ENCODE results near the gene PTPRQ. TPM values are rescaled to one million over a fixed set of nuclear protein-coding genes. Genes with fewer than 3 reads are reported as not detected.

Gene PTPRQ
- polyA plus RNA-seq, 1 experiment = 5.1 TPM

GRCh38 chr12:80711866-80712265 lies 267.8 kb downstream of the PTPRQ start:
- no peak for TF ChIP-seq CTCF (IDR thresholded peaks at IDR 0.05; ENCODE audit: insufficient read depth, low read depth, low read length)
- ChIA-PET CTCF (no interaction called here), POLR2A (interaction anchor here (0.7 kb wide), 1 partner anchor 9 kb away, joined by 10 read pairs; no protein-coding TSS in a partner anchor)
- no peak for DNase-seq (ENCODE audit: low read depth)
- no peaks in the 10 kb centered on the region for H3K36me3 ChIP-seq (ENCODE audit: control insufficient read depth, insufficient read depth, low read length)
- H3K27me3 ChIP-seq (ENCODE audit: control insufficient read depth, insufficient read depth, low read length) = no peaks in the 10 kb centered on the region
- H3K4me3 ChIP-seq (ENCODE audit: low read depth, low read length) = no peak overlapping the region

- no peak overlapping the region for H3K4me3 ChIP-seq (ENCODE audit: low read depth, low read length)
- CTCF ChIA-PET = no interaction called here
- no peaks in the 10 kb centered on the region for H3K27me3 ChIP-seq (ENCODE audit: control insufficient read depth, insufficient read depth, low read length)
Measured at GRCh38 chr12:80712866-80713265, 268.8 kb downstream of the PTPRQ start.

GRCh38 chr12:80713419-80713818 lies 269.4 kb downstream of the PTPRQ start:
- no peak for DNase-seq (ENCODE audit: low read depth)
- ChIA-PET CTCF (no interaction called here), POLR2A (no interaction called here)
- Histone ChIP-seq H3K36me3 (ENCODE audit: control insufficient read depth, insufficient read depth, low read length) (no peaks in the 10 kb centered on the region), H3K4me3 (ENCODE audit: low read depth, low read length) (no peak overlapping the region), H3K27me3 (ENCODE audit: control insufficient read depth, insufficient read depth, low read length) (no peaks in the 10 kb centered on the region)
- TF ChIP-seq CTCF (IDR thresholded peaks at IDR 0.05; ENCODE audit: insufficient read depth, low read depth, low read length) = no peak

More at GRCh38 chr12:80712866-80713265, 268.8 kb downstream of the PTPRQ start:
- POLR2A ChIA-PET = no interaction called here
- TF ChIP-seq CTCF (IDR thresholded peaks at IDR 0.05; ENCODE audit: insufficient read depth, low read depth, low read length) = no peak
- no peak for DNase-seq (ENCODE audit: low read depth)
- no peaks in the 10 kb centered on the region for H3K36me3 ChIP-seq (ENCODE audit: control insufficient read depth, insufficient read depth, low read length)

- ChIA-PET POLR2A (no interaction called here), CTCF (interaction anchor here (1.0 kb wide), 1 partner anchor 303 kb away, joined by 3 read pairs; no protein-coding TSS in a partner anchor)
- no peaks in the 10 kb centered on the region for H3K36me3 ChIP-seq (ENCODE audit: control insufficient read depth, insufficient read depth, low read length)
- no peak overlapping the region; the same call in 1 of the 2 replicates for H3K4me3 ChIP-seq (ENCODE audit: low read depth, low read length)
- DNase-seq (ENCODE audit: low read depth) = no peak
- TF ChIP-seq CTCF (IDR thresholded peaks at IDR 0.05; ENCODE audit: insufficient read depth, low read depth, low read length) = no peak
- no peaks in the 10 kb centered on the region for H3K27me3 ChIP-seq (ENCODE audit: control insufficient read depth, insufficient read depth, low read length)
Measured at GRCh38 chr12:80714055-80714454, 270.0 kb downstream of the PTPRQ start.

- ChIA-PET POLR2A (no interaction called here), CTCF (interaction anchor here (0.6 to 1.0 kb wide), 2 partner anchors 13 to 304 kb away, joined by 3 read pairs; no protein-coding TSS in a partner anchor)
- TF ChIP-seq CTCF (IDR thresholded peaks at IDR 0.05; ENCODE audit: insufficient read depth, low read depth, low read length) = no peak
- Histone ChIP-seq H3K27me3 (ENCODE audit: control insufficient read depth, insufficient read depth, low read length) (no peaks in the 10 kb centered on the region), H3K4me3 (ENCODE audit: low read depth, low read length) (no peak overlapping the region), H3K36me3 (ENCODE audit: control insufficient read depth, insufficient read depth, low read length) (no peaks in the 10 kb centered on the region)
- DNase-seq (ENCODE audit: low read depth) = no peak
Measured at GRCh38 chr12:80714846-80715245, 270.8 kb downstream of the PTPRQ start.

Measured in BJ (cell line).